PC-3 (cell line): ENCODE data around the gene ABHD15.

Experiments
- CTCF ChIP-seq: fragments of 300-600 bp; sonication (generic); conservative IDR thresholded peaks from 2 replicates; pipeline ENCODE4 v1.5.1; 2017; ENCODE audit warnings: antibody characterized with exemption, low read depth, mild to moderate bottlenecking, low read length
- EZH2 ChIP-seq: fragments of 300-600 bp; sonication (generic); IDR thresholded peaks from one replicate; pipeline ENCODE4 v1.6.1; 2017; ENCODE audit warnings: antibody characterized with exemption, mild to moderate bottlenecking, low read length; ENCODE audit not compliant: unreplicated experiment
- EZH2phosphoT487 ChIP-seq: fragments of 300-600 bp; sonication (generic); IDR thresholded peaks from 2 replicates; pipeline ENCODE4 v1.6.1; 2018; ENCODE audit warnings: mild to moderate bottlenecking, antibody characterized with exemption, low read length, borderline replicate concordance

- TF ChIP-seq EZH2: no peak
- no peak for TF ChIP-seq CTCF
- TF ChIP-seq EZH2phosphoT487: no peak
These were observed 23.7 kb upstream of the ABHD15 start for GRCh38 chr17:29590411-29591145.
